GM12892 (cell line): ENCODE results near the gene TMEM187.

Experiments
- DNase-seq: peaks from one replicate; pipeline ENCODE4 v3.0.0; 2011; ENCODE audit not compliant: insufficient read length
- FAIRE-seq: peaks from 2 replicates; lab custom pipeline; 2011; peaks lifted over from hg19 to GRCh38; lab: Jason Lieb, UNC
- POLR2A ChIP-seq: IDR thresholded peaks from 2 replicates; pipeline ENCODE4 v1.6.1; 2011; ENCODE audit warnings: low read depth, low read length, control low read depth
- POLR2AphosphoS5 ChIP-seq: IDR thresholded peaks from 2 replicates; pipeline ENCODE4 v1.6.1; 2011; ENCODE audit warnings: low read depth, low read length, control low read depth
- TAF1 ChIP-seq: IDR thresholded peaks from 2 replicates; pipeline ENCODE4 v1.6.1; 2011; ENCODE audit warnings: low read depth, mild to moderate bottlenecking, control low read depth, low read length, borderline replicate concordance

Gene TMEM187

GRCh38 chrX:154013614-154014360 is 41.2 kb downstream of the TMEM187 start:
- DNase-seq, result peak; percentile 66
- TF ChIP-seq TAF1 (no peak), POLR2A (no peak), POLR2AphosphoS5 (no peak)
- peak; percentile 40 for FAIRE-seq

GRCh38 chrX:154014429-154015380 is 42.2 kb downstream of the TMEM187 start:
- TF ChIP-seq TAF1 (no peak), POLR2A (no peak), POLR2AphosphoS5 (no peak; the same call in 1 of the 2 replicates)

GRCh38 chrX:154015581-154016264 is 43.2 kb downstream of the TMEM187 start:
- DNase-seq, result no peak
- TF ChIP-seq TAF1 (no peak), POLR2A (no peak), POLR2AphosphoS5 (no peak)
- FAIRE-seq, result no peak

More at GRCh38 chrX:154014429-154015380, 42.2 kb downstream of the TMEM187 start:
- FAIRE-seq (no peak), DNase-seq (no peak)

GRCh38 chrX:154016366-154017076 is 44.0 kb downstream of the TMEM187 start:
- DNase-seq, result no peak
- FAIRE-seq, result no peak
- TF ChIP-seq POLR2A (no peak), TAF1 (no peak), POLR2AphosphoS5 (no peak)

GRCh38 chrX:154017766-154018517 is 45.4 kb downstream of the TMEM187 start:
- no peak for FAIRE-seq

GRCh38 chrX:154018518-154019060 is 46.0 kb downstream of the TMEM187 start:
- FAIRE-seq, result no peak
- no peak for DNase-seq
- TF ChIP-seq POLR2A (no peak), TAF1 (no peak), POLR2AphosphoS5 (no peak)

More at GRCh38 chrX:154017766-154018517, 45.4 kb downstream of the TMEM187 start:
- DNase-seq, result no peak
- TF ChIP-seq POLR2AphosphoS5 (no peak), TAF1 (no peak), POLR2A (no peak)

GRCh38 chrX:154019061-154019621 is 46.6 kb downstream of the TMEM187 start:
- FAIRE-seq (peak; percentile 74), DNase-seq (no peak)
- TF ChIP-seq TAF1 (0 out of 2 replicates have a peak, but pooled peaks have one; percentile 21), POLR2AphosphoS5 (no peak)

GRCh38 chrX:154019633-154020528 is 47.3 kb downstream of the TMEM187 start, which contains the start of gene IRAK1:
TSS of gene IRAK1 (minus strand) at chrX:154019902. CDS start at chrX:154019812, 90 bp downstream.
- no peak for FAIRE-seq
- DNase-seq, result peak; percentile 69
- no peak for TF ChIP-seq TAF1
- peak; percentile 54 for TF ChIP-seq POLR2A
- TF ChIP-seq POLR2AphosphoS5, result 0 out of 2 replicates have a peak, but pooled peaks have one; percentile 18
